Measurements from ENCODE around the gene GPA33. TPM values are rescaled to one million over a fixed set of nuclear protein-coding genes. Genes with fewer than 3 reads are reported as not detected.

The GPA33 gene
- total RNA-seq, 2 experiments from 2014 or later: not detected

DNA sequence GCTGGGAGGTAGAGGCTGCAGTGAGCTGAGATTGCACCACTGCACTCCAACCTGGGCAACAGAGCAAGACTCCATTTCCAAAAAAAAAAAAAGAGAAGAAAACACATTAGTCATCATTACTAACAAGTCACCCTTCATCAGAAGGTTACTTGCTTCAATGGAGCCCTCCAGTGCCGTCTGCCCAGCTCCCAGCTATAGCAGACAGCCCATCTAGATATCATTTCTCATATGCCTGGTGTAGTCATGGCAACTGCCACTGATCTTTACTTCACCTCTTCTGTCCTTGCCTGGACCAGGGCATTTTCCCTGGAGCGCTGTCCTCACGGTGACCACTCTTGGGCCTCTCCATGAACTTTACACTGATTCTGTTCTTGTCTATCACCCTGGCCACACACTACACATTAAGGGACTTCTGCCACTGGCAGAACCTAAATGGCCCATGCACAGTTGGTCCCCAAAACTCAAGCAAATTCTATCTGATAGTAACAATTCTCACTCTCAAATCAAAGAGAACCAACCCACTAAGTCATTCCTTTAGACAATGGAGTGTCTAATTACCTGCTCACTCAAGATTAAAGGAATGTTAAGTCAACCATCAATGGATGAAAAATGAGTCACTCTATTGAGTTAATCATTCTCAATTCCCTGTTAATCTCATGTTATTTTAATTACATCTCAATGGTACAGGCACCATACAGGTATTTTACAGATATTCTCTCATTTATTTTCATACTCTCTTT, 12.9 kb downstream of the GPA33 start:
- Histone ChIP-seq H3K9me2 (ENCODE audit: insufficient read depth, low read length) (no peaks in the 10 kb centered on the region), H3K27ac (ENCODE audit: low read depth, low read length, poor library complexity, severe bottlenecking) (no peak overlapping the region), H3K4me2 (ENCODE audit: low read length) (no peak overlapping the region), H3K9me3 (ENCODE audit: low read length) (no peaks in the 10 kb centered on the region), H3K79me2 (ENCODE audit: insufficient read depth, low read depth, low read length) (no peaks in the 10 kb centered on the region), H3K4me1 (ENCODE audit: insufficient read depth, low read length, poor library complexity, severe bottlenecking) (no peaks in the 10 kb centered on the region), H2AFZ (ENCODE audit: low read length) (no peak overlapping the region), H3K4me3 (ENCODE audit: low read depth, low read length, poor library complexity, severe bottlenecking) (no peak overlapping the region), H4K20me1 (ENCODE audit: insufficient read depth, low read length) (no peaks in the 10 kb centered on the region), H3K36me3 (ENCODE audit: insufficient read depth, low read length) (no peaks in the 10 kb centered on the region)
- intact Hi-C loops (cut with micrococcal nuclease; ENCODE audit: unreplicated experiment): no loop called here
- CTCF ChIA-PET (ENCODE audit: unreplicated experiment): no interaction called here
- POLR2A ChIA-PET: no interaction called here
- no peak for TF ChIP-seq EZH2phosphoT487 (IDR thresholded peaks at IDR 0.05; ENCODE audit: borderline replicate concordance, low read depth, low read length)
- no peak for TF ChIP-seq CTCF (conservative IDR thresholded peaks at IDR 0.05; ENCODE audit: low read length)
- no TSS peak for BruUV-seq (replicated peaks)
- no peak for DNase-seq (ENCODE audit: low spot score)

DNA sequence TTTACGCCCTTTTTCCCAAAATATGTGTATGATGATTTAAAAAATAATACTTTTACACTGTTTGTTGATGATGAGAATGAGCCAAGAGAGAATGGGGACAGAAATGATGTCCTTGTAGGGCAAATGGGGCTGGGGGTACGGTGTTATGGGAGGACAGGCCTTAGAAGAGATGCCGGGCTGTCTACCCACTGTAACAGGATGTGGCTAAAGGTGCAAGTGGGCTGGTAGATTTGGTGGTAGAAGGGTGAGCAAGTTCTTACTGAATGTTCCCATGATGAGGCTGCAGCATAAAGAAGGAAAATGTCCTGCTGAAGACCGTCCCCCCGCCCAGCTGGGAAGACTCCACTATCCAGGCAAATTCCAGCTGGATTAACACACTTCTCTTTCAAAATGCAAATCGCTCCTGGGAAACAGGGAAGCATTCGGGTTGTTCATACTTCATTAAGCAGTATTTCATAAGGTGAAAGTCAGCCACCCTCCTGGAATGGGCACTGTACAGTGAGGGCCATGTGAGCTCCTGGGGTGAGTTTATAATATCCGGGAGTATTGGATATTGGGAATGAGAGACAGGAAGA, 14.0 kb downstream of the GPA33 start:
- Histone ChIP-seq H3K4me2 (ENCODE audit: low read length) (no peak overlapping the region), H3K9me2 (ENCODE audit: insufficient read depth, low read length) (no peaks in the 10 kb centered on the region), H3K9me3 (ENCODE audit: low read length) (no peaks in the 10 kb centered on the region), H2AFZ (ENCODE audit: low read length) (no peak overlapping the region), H4K20me1 (ENCODE audit: insufficient read depth, low read length) (no peaks in the 10 kb centered on the region), H3K4me3 (ENCODE audit: low read depth, low read length, poor library complexity, severe bottlenecking) (no peak overlapping the region), H3K4me1 (ENCODE audit: insufficient read depth, low read length, poor library complexity, severe bottlenecking) (no peaks in the 10 kb centered on the region), H3K79me2 (ENCODE audit: insufficient read depth, low read depth, low read length) (no peaks in the 10 kb centered on the region), H3K27ac (ENCODE audit: low read depth, low read length, poor library complexity, severe bottlenecking) (no peak overlapping the region), H3K36me3 (ENCODE audit: insufficient read depth, low read length) (no peaks in the 10 kb centered on the region)
- DNase-seq (ENCODE audit: low spot score): no peak
- intact Hi-C loops (cut with micrococcal nuclease; ENCODE audit: unreplicated experiment): no loop called here
- POLR2A ChIA-PET: no interaction called here
- TF ChIP-seq CTCF (conservative IDR thresholded peaks at IDR 0.05; ENCODE audit: low read length): no peak
- TF ChIP-seq EZH2phosphoT487 (IDR thresholded peaks at IDR 0.05; ENCODE audit: borderline replicate concordance, low read depth, low read length): no peak
- BruUV-seq (replicated peaks): no TSS peak
- CTCF ChIA-PET (ENCODE audit: unreplicated experiment): no interaction called here

DNA sequence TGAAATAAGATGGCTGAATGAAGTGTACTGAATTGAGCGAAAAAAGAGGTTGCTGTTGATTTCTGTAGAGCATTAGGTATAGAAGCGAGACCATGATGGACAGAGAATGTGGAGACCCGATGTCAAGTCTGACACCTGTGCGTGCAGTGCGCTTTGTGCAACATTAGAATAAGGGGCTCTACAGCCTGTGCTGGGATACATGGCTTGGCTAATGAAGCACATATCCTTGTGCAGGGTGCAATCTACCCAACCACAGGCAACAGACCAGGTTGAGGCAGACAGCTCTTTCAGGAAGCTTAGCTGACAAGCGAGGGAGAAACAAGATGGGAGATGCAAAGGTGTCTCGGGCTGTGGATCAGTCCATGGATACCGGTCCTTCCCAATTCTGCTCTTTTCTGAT, 18.9 kb downstream of the GPA33 start:
- ChIA-PET CTCF (ENCODE audit: unreplicated experiment) (no interaction called here), POLR2A (no interaction called here)
- no peaks in the 10 kb centered on the region for H4K20me1 ChIP-seq (ENCODE audit: insufficient read depth, low read length)

More for the DNA sequence above, 18.9 kb downstream of the GPA33 start:
- Histone ChIP-seq H3K79me2 (ENCODE audit: insufficient read depth, low read depth, low read length) (no peaks in the 10 kb centered on the region), H3K9me3 (ENCODE audit: low read length) (no peaks in the 10 kb centered on the region), H3K9me2 (ENCODE audit: insufficient read depth, low read length) (no peaks in the 10 kb centered on the region), H3K27ac (ENCODE audit: low read depth, low read length, poor library complexity, severe bottlenecking) (no peak overlapping the region), H3K4me2 (ENCODE audit: low read length) (no peak overlapping the region), H2AFZ (ENCODE audit: low read length) (no peak overlapping the region), H3K36me3 (ENCODE audit: insufficient read depth, low read length) (no peaks in the 10 kb centered on the region), H3K4me3 (ENCODE audit: low read depth, low read length, poor library complexity, severe bottlenecking) (no peak overlapping the region), H3K4me1 (ENCODE audit: insufficient read depth, low read length, poor library complexity, severe bottlenecking) (no peaks in the 10 kb centered on the region)
- intact Hi-C loops (cut with micrococcal nuclease; ENCODE audit: unreplicated experiment): no loop called here
- no TSS peak for BruUV-seq (replicated peaks)
- no peak for DNase-seq (ENCODE audit: low spot score)
- no peak for TF ChIP-seq EZH2phosphoT487 (IDR thresholded peaks at IDR 0.05; ENCODE audit: borderline replicate concordance, low read depth, low read length)
- no peak for TF ChIP-seq CTCF (conservative IDR thresholded peaks at IDR 0.05; ENCODE audit: low read length)
